ENCODE data around the gene CAV2. TPM values are rescaled to one million over a fixed set of nuclear protein-coding genes. Genes with fewer than 3 reads are reported as not detected.

CAV2 gene
- total RNA-seq, 1 experiment from 2014 or later, result 18.1 TPM

- intact Hi-C loops (cut with micrococcal nuclease; ENCODE audit: unreplicated experiment), result no loop called here
- H3K9me3 ChIP-seq, result no peaks in the 10 kb centered on the region
- no peaks in the 10 kb centered on the region for H3K36me3 ChIP-seq (ENCODE audit: control insufficient read depth, insufficient read depth, low read length)
- no peaks in the 10 kb centered on the region for H3K27me3 ChIP-seq (replicated peaks; ENCODE audit: control insufficient read depth, insufficient read depth, low read length)
- ChIA-PET CTCF (no interaction called here), POLR2A (interaction anchor here (0.5 kb wide), 1 partner anchor 111 kb away, joined by 3 read pairs; no protein-coding TSS in a partner anchor)
- Mint-ChIP-seq H3K9me3 (ENCODE audit: unreplicated experiment) (no peaks in the 10 kb centered on the region), H3K4me3 (ENCODE audit: unreplicated experiment) (no peak overlapping the region), H3K36me3 (ENCODE audit: insufficient read depth, unreplicated experiment) (no peaks in the 10 kb centered on the region), H3K27me3 (ENCODE audit: insufficient read depth, unreplicated experiment) (no peaks in the 10 kb centered on the region), H3K4me1 (ENCODE audit: low read depth, unreplicated experiment) (peaks cover 6% of the 10 kb centered on the region), H3K27ac (ENCODE audit: unreplicated experiment) (no peak overlapping the region)
- BruUV-seq (replicated peaks), result no TSS peak
- H3K4me3 ChIP-seq (ENCODE audit: low read depth, low read length), result no peak overlapping the region
- no peak for TF ChIP-seq CTCF (IDR thresholded peaks at IDR 0.05; ENCODE audit: insufficient read depth in 1 of 2, low read depth in 1 of 2, low read length in 1 of 2, severe bottlenecking in 1 of 2, unreplicated experiment in 1 of 2)
- no peak for DNase-seq
- peaks cover 9% of the 10 kb centered on the region for H3K4me1 ChIP-seq
These were observed 32.7 kb downstream of the CAV2 start for GRCh38 chr7:116532102-116532688.

- Mint-ChIP-seq H3K27me3 (ENCODE audit: insufficient read depth, unreplicated experiment) (no peaks in the 10 kb centered on the region), H3K4me3 (ENCODE audit: unreplicated experiment) (no peak overlapping the region), H3K36me3 (ENCODE audit: insufficient read depth, unreplicated experiment) (no peaks in the 10 kb centered on the region), H3K4me1 (ENCODE audit: low read depth, unreplicated experiment) (peaks cover 6% of the 10 kb centered on the region), H3K27ac (ENCODE audit: unreplicated experiment) (no peak overlapping the region), H3K9me3 (ENCODE audit: unreplicated experiment) (peaks cover 10% of the 10 kb centered on the region)
- no peaks in the 10 kb centered on the region for H3K9me3 ChIP-seq
- DNase-seq, result no peak
- BruUV-seq (replicated peaks), result no TSS peak
- H3K27me3 ChIP-seq (replicated peaks; ENCODE audit: control insufficient read depth, insufficient read depth, low read length), result no peaks in the 10 kb centered on the region
- H3K36me3 ChIP-seq (ENCODE audit: control insufficient read depth, insufficient read depth, low read length), result no peaks in the 10 kb centered on the region
- H3K4me1 ChIP-seq, result peaks cover 9% of the 10 kb centered on the region
- TF ChIP-seq CTCF (IDR thresholded peaks at IDR 0.05; ENCODE audit: insufficient read depth in 1 of 2, low read depth in 1 of 2, low read length in 1 of 2, severe bottlenecking in 1 of 2, unreplicated experiment in 1 of 2), result no peak
- POLR2A ChIA-PET, result no interaction called here
- no peak overlapping the region for H3K4me3 ChIP-seq (ENCODE audit: low read depth, low read length)
- intact Hi-C loops (cut with micrococcal nuclease; ENCODE audit: unreplicated experiment), result no loop called here
- CTCF ChIA-PET, result no interaction called here
These were observed 35.3 kb downstream of the CAV2 start for GRCh38 chr7:116534790-116535189.

GRCh38 chr7:116535416-116535815, 35.9 kb downstream of the CAV2 start:
- Mint-ChIP-seq H3K9me3 (ENCODE audit: unreplicated experiment) (peaks cover 10% of the 10 kb centered on the region), H3K4me3 (ENCODE audit: unreplicated experiment) (no peak overlapping the region), H3K27ac (ENCODE audit: unreplicated experiment) (no peak overlapping the region), H3K4me1 (ENCODE audit: low read depth, unreplicated experiment) (peaks cover 6% of the 10 kb centered on the region), H3K36me3 (ENCODE audit: insufficient read depth, unreplicated experiment) (no peaks in the 10 kb centered on the region), H3K27me3 (ENCODE audit: insufficient read depth, unreplicated experiment) (no peaks in the 10 kb centered on the region)
- Histone ChIP-seq H3K4me3 (ENCODE audit: low read depth, low read length) (no peak overlapping the region), H3K36me3 (ENCODE audit: control insufficient read depth, insufficient read depth, low read length) (no peaks in the 10 kb centered on the region), H3K4me1 (peaks cover 11% of the 10 kb centered on the region), H3K9me3 (no peaks in the 10 kb centered on the region), H3K27me3 (replicated peaks; ENCODE audit: control insufficient read depth, insufficient read depth, low read length) (no peaks in the 10 kb centered on the region)
- POLR2A ChIA-PET, result no interaction called here
- DNase-seq, result no peak
- CTCF ChIA-PET, result interaction anchor here (1.2 kb wide), 1 partner anchor 9 kb away, joined by 8 read pairs; no protein-coding TSS in a partner anchor
- BruUV-seq (replicated peaks), result no TSS peak
- TF ChIP-seq CTCF (IDR thresholded peaks at IDR 0.05; ENCODE audit: insufficient read depth in 1 of 2, low read depth in 1 of 2, low read length in 1 of 2, severe bottlenecking in 1 of 2, unreplicated experiment in 1 of 2), result no peak
- intact Hi-C loops (cut with micrococcal nuclease; ENCODE audit: unreplicated experiment), result no loop called here
